Endometrial microvascular endothelial cells (primary cell): Measurements from ENCODE around the gene PRDM2. TPM values are rescaled to one million over a fixed set of nuclear protein-coding genes. Genes with fewer than 3 reads are reported as not detected.

Source experiments
- in situ Hi-C: cut with HindIII; loops from 2 replicates; pipeline ENCODE4 v1.10.0; 2017; ENCODE audit warnings: low sequenced_read_pairs, low pct_unique_long_range_greater_than_20kb; ENCODE audit errors: inconsistent ontology term
- total RNA-seq: library from RNA; depleted of rRNA; stranded (reverse); fragments of >200 nt; gene quantifications from one replicate; pipeline ENCODE4 v1.2.3, GENCODE V29; 2015; ENCODE audit errors: inconsistent ontology term

Gene PRDM2
- total RNA-seq, 1 donor from 2014 or later, result 8.8 TPM

DNA sequence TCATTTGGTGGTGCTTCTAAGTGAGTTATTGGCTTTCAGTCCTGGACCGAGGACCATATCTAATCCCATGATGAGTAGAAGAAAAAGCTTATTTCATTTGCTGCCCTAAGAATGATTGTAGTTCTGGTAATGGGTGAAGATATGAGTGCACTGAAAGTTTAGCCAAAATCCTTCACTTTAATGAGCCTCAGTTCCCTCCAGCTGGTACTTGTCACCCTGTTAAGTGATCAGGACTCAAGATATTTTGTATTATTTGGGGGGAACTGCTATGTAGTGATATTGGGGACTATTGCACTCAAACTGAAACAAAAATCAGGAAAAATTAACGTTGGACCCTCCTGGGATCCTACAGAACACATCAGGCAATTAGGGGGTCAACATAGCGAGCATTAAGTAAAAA, 165.9 kb downstream of the PRDM2 start:
- in situ Hi-C loops, result no loop called here

DNA sequence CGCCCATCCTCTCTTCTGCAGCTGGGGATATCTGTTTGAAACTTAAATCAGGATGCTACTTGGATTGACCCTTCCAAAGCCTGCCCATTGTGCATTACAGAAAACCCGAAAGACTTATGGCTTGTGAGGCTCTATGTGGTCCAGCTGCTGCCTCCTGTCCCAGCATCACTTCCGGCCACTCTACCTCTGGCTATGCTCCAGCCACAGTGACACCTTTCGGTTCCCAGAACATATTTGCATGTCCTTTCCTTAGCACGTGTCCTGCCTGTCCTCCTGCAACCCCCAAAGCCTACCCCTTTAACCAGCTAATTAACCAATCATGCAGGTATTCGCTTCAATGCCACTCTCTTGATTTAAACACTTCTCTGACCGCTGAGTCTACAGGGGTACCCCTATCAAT, 167.6 kb downstream of the PRDM2 start:
- in situ Hi-C loops, result no loop called here

DNA sequence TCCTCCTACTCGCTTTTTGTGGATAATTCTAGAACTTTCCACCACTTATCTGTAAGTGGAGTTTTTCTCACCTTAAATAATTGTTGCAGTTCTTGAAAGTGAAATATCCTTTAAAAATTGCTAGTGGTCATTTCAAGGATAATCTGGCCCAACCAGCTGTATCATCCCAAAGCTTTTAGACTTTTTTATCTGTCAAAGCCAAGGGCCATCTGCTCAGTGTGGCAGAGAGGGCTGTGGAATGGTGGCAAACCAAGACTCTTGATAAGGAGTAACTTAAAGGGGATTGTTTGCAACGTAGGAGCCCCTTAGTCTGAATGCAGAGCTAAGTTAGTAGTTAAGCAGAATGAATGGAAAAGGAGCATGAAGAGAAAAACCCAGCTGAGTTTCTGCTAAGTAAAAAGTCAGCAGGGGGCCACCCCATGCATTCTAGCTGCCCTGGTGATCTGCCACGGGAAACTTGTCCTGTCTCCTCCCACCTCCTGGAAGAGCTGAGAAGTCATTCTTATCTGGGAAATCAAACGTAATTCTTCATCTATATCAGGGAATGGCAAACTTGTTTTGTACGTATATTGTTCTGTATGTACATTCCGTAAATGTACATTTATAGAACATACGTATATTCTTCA, 169.3 kb downstream of the PRDM2 start:
- in situ Hi-C loops, result no loop called here

DNA sequence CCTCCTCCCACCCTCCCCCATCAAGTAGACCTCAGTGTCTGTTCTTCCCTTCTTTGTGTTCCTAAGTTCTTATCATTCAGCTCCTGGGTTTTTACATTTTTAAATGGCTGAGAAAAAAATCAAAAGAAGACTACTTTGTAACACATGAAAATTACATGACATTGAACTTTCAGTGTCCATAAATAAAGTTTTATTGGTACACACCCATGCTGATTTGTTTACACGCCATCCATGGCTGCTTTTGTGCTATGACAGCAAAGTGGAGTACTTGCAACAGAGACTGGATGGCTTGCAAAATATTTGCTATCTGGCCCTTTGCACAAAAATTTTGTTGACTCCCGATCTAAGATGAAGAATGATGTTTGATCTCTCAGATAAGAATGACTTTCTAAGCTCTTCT, 171.4 kb downstream of the PRDM2 start:
- in situ Hi-C loops, result no loop called here

DNA sequence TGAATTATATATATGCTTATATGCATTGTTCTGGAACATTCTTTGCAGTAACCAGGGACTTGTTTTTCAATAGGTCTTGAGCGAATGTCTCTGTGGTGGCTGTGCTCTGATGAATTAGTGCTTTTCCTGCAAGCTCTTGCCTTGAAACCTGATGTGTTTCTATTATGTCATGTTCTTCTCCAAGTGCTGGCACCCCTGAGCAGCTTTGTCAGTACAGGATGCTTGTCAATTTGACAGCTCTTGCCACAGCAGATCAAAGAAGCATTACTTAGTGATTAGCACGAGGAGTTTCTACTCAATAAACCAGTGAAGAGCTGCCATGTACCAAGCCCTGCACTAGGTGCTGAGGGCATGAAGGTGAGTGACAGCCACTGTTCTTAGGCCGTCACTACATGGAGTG, 171.9 kb downstream of the PRDM2 start:
- in situ Hi-C loops, result no loop called here

DNA sequence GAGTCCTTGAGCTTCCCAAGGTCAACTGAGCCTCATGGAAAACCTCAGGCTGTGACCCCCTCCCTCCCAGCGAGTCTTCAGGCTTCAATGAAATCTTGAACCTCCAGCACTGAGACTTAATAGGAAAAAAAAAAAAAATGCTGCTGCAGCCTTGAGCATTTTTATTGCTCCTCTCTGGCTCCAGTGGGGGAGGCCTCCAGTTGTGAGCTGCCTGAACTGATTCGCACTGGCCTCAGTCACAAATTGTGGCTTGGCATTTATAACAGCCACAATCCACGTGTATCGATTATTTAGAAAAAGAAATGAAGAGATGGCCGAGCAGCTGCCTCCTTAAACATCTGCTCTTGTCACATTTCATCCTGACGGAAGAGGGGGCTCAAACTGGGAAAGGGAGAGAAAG, 173.0 kb downstream of the PRDM2 start:
- in situ Hi-C loops, result no loop called here

Other genes starting within 250 kb of the PRDM2 start
- not detected for gene LRRC38, start 186.2 kb upstream of the PRDM2 start, total RNA-seq
- gene PDPN, start 116.4 kb upstream of the PRDM2 start, total RNA-seq, result not detected